Gastroesophageal sphincter (tissue), 3 donors: ENCODE data around the gene LRRTM4.

Source experiments
- POLR2A ChIP-seq, 2 donors: fragments of 450-650 bp; IDR thresholded peaks; one replicate each; pipeline ENCODE4 v1.6.1; 2017; ENCODE audit warnings: antibody characterized with exemption in 2 of 2, mild to moderate bottlenecking in 2 of 2, moderate library complexity in 1 of 2
- TF ChIP-seq, protein P1 (sequence below), 4 experiments: fragments of 200-600 bp in 2 of 4; fragments of 450-650 bp in 2 of 4; sonication (generic) in 1 of 4; IDR thresholded peaks; one replicate each; pipeline ENCODE4 v1.5.1; 2017 to 2019; ENCODE audit warnings: antibody characterized with exemption in 4 of 4, mild to moderate bottlenecking in 2 of 4, moderate library complexity in 2 of 4

DNA sequence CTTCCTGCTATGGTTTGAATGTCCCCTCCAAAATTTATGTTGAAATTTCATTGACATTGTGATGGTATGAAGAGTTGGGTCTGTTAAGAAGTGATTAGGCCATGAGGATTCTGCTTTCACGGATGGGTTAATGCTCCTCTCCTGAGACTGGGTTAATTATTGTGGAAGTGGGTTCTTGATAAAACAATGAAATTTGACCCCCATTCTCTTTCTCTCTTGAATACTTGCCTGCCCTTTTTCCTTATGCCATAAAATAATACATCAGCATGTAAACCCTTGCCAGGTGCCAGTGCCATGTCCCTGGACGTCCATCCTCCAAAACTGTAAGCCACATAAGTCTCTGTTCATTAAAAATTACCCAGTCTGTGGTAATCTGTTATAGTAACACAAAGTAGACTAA is 352.8 kb downstream of the LRRTM4 start:
- TF ChIP-seq, protein P1, sequence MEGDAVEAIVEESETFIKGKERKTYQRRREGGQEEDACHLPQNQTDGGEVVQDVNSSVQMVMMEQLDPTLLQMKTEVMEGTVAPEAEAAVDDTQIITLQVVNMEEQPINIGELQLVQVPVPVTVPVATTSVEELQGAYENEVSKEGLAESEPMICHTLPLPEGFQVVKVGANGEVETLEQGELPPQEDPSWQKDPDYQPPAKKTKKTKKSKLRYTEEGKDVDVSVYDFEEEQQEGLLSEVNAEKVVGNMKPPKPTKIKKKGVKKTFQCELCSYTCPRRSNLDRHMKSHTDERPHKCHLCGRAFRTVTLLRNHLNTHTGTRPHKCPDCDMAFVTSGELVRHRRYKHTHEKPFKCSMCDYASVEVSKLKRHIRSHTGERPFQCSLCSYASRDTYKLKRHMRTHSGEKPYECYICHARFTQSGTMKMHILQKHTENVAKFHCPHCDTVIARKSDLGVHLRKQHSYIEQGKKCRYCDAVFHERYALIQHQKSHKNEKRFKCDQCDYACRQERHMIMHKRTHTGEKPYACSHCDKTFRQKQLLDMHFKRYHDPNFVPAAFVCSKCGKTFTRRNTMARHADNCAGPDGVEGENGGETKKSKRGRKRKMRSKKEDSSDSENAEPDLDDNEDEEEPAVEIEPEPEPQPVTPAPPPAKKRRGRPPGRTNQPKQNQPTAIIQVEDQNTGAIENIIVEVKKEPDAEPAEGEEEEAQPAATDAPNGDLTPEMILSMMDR (IDR thresholded peaks at IDR 0.05): no peak
- no peak for TF ChIP-seq POLR2A (IDR thresholded peaks at IDR 0.05)
